Measurements from ENCODE around the gene MYL11.
"Not testable (repeated sequence)": the region's sequence is repeated elsewhere in the genome, so short reads cannot be mapped to it uniquely, and the experiment has no call there.

The MYL11 gene

GRCh38 chr16:30374538-30374937, at the start of gene MYL11:
Gene MYL11, plus strand, starts transcription at chr16:30374802. Its CDS starts 56 bp downstream, at chr16:30374858.
- no peak for DNase-seq (ENCODE audit: low read depth in 2 of 2)

GRCh38 chr16:30334473-30334989, 40.1 kb upstream of the MYL11 start:
- DNase-seq (ENCODE audit: low read depth in 2 of 2), result peak; percentile 29 to 41

- peak; percentile 44 to 49 for DNase-seq (ENCODE audit: low read depth in 2 of 2)
Observed at GRCh38 chr16:30335028-30335597, 39.5 kb upstream of the MYL11 start.

- no peak for DNase-seq (ENCODE audit: low read depth in 2 of 2)
Observed at GRCh38 chr16:30335598-30336474, 38.8 kb upstream of the MYL11 start.

- not testable (repeated sequence) for DNase-seq (ENCODE audit: low read depth in 2 of 2)
Observed at GRCh38 chr16:30337964-30338357, 36.6 kb upstream of the MYL11 start.

GRCh38 chr16:30338715-30339114, 35.9 kb upstream of the MYL11 start:
- DNase-seq (ENCODE audit: low read depth in 2 of 2), result not testable (repeated sequence)

- no peak for DNase-seq (ENCODE audit: low read depth in 2 of 2)
Observed at GRCh38 chr16:30340621-30341020, 34.0 kb upstream of the MYL11 start.

GRCh38 chr16:30341971-30342370, 32.6 kb upstream of the MYL11 start:
- not testable (repeated sequence) for DNase-seq (ENCODE audit: low read depth in 2 of 2)

GRCh38 chr16:30342751-30343490, 31.7 kb upstream of the MYL11 start:
- no peak for DNase-seq (ENCODE audit: low read depth in 2 of 2)

- DNase-seq (ENCODE audit: low read depth in 2 of 2), result not testable (repeated sequence)
Observed at GRCh38 chr16:30343491-30343820, 31.1 kb upstream of the MYL11 start.

- DNase-seq (ENCODE audit: low read depth in 2 of 2), result no peak
Observed at GRCh38 chr16:30346286-30346685, 28.3 kb upstream of the MYL11 start.

GRCh38 chr16:30348113-30348512, 26.5 kb upstream of the MYL11 start:
- no peak for DNase-seq (ENCODE audit: low read depth in 2 of 2)

GRCh38 chr16:30348929-30349328, 25.7 kb upstream of the MYL11 start:
- no peak for DNase-seq (ENCODE audit: low read depth in 2 of 2)

GRCh38 chr16:30349675-30350074, 24.9 kb upstream of the MYL11 start:
- DNase-seq (ENCODE audit: low read depth in 2 of 2), result no peak

GRCh38 chr16:30350134-30350871, 24.3 kb upstream of the MYL11 start:
- no peak for DNase-seq (ENCODE audit: low read depth in 2 of 2)

- no peak for DNase-seq (ENCODE audit: low read depth in 2 of 2)
Observed at GRCh38 chr16:30351001-30351441, 23.6 kb upstream of the MYL11 start.

- DNase-seq (ENCODE audit: low read depth in 2 of 2), result peak in 1 of 2 experiments; percentile 19
Observed at GRCh38 chr16:30351586-30352419, 22.8 kb upstream of the MYL11 start.

- DNase-seq (ENCODE audit: low read depth in 2 of 2), result no peak
Observed at GRCh38 chr16:30352488-30353401, 21.9 kb upstream of the MYL11 start.

- no peak for DNase-seq (ENCODE audit: low read depth in 2 of 2)
Observed at GRCh38 chr16:30353438-30354129, 21.0 kb upstream of the MYL11 start.
